GM10266 (cell line): ENCODE measurements around the gene MYO1B.

Source experiments
- DNase-seq: peaks from one replicate; pipeline ENCODE4 v3.0.0; 2012; ENCODE audit errors: extremely low spot score
- TF ChIP-seq, protein P1 (sequence below): IDR thresholded peaks from 2 replicates; pipeline ENCODE4 v1.5.1; 2012; ENCODE audit warnings: mild to moderate bottlenecking, low read depth; ENCODE audit not compliant: control insufficient read depth, insufficient read depth; ENCODE audit errors: missing control alignments

The MYO1B gene

DNA sequence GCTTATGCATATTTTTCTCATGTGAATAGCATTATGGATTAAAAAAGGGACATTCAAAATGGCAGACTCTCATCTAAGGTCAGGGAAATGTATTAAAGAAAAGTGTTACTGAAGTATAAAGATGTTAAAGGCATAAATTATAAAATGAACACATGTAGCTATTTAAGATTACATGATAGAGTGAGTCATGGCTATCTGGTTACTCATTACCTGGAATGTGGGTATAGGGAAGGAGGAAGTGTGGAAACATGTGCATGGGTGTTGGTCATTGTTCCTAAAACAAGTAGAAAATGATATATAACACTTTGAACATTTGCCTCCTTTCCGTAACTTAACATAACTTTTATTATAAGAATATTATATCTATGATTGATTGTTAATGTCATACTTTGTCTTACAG lies 66.4 kb downstream of the MYO1B start:
- TF ChIP-seq, protein P1, sequence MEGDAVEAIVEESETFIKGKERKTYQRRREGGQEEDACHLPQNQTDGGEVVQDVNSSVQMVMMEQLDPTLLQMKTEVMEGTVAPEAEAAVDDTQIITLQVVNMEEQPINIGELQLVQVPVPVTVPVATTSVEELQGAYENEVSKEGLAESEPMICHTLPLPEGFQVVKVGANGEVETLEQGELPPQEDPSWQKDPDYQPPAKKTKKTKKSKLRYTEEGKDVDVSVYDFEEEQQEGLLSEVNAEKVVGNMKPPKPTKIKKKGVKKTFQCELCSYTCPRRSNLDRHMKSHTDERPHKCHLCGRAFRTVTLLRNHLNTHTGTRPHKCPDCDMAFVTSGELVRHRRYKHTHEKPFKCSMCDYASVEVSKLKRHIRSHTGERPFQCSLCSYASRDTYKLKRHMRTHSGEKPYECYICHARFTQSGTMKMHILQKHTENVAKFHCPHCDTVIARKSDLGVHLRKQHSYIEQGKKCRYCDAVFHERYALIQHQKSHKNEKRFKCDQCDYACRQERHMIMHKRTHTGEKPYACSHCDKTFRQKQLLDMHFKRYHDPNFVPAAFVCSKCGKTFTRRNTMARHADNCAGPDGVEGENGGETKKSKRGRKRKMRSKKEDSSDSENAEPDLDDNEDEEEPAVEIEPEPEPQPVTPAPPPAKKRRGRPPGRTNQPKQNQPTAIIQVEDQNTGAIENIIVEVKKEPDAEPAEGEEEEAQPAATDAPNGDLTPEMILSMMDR: no peak
- no peak for DNase-seq

DNA sequence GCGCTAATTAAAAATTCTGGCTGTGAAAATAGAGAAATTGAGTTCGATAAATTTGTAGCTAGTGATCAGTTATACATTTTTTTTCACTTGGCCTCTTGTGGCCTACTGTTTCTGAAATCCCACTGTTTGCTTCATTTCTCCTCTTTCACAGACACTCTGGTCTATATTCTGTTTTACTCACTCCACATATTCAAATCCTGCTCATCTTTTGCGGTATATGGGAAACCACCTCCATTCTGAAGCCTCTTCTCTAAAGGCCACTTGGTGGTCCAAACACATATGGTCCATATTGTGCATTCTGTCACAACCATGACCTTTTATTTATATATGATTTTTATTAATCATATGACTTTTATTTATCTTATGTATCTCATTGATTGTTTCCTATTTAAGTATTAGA lies 67.0 kb downstream of the MYO1B start:
- DNase-seq: no peak
- TF ChIP-seq, protein P1: no peak

DNA sequence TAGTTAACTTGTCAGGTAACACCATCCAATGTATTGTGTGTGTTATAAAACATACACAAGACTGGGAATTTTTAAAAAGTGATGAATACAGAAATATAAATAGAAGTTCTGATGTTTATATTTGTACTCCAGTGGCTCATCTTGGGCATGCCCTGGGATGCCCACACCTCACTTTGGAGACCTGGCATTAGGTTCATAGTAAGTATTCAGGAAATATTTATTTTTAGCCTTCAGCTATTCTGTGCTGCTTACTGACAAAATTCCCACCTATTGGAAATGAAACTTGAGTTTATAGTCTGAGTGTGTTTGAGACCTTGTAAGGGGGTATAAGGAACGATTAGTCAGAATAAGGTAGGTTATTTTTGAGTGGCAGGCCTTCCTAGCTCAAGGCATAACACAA lies 67.5 kb downstream of the MYO1B start:
- TF ChIP-seq, protein P1: no peak
- DNase-seq: no peak

DNA sequence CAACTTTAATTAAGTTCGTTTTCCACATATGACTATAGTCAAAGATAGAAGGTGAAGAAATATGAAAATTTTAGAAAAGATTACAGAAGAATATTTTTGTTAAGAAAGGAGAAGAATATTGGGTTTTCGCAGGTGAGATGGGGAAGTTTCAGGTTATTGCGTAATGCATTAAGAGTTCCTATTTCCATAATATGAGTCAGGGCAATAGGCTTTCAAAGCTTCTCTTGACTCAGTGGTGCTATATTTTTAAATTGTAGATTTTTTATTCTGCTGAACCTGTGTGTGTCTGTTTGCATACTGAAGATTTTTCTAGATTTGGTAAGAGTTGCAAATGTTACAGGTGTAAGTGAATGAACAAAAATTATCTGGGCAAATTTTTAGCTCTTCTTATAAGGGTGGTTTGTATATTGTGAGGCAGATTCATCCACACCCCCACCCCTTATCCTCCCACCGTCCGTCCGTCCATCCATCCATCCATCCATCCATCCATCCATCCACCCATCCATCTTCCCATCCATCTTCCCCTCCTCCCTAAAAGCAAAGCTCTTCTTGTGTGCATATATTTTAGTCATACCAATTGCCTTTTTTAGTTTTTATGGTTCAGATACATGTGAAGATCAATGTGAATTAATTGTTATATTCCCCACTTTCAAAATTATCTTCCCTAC lies 69.6 kb downstream of the MYO1B start:
- TF ChIP-seq, protein P1: no peak
- no peak for DNase-seq

DNA sequence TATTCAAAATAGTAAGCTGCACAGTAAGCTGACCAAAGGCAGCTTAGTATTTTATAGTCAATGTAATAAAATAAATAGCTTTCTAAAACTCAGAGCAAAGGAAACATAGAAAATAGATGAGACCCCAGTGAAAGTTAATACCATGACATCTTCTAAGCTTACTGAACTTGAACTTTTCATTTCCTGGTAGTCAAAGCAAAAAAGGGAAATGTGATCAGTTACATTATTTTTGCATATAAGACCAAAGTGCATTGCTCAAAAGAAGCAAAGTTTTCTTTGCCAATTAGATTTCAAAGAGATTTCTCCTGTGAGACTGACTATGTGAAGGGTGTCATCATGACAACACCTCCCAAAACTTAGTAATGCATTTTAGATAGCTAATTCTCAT lies 70.2 kb downstream of the MYO1B start:
- DNase-seq: no peak
- TF ChIP-seq, protein P1: no peak

DNA sequence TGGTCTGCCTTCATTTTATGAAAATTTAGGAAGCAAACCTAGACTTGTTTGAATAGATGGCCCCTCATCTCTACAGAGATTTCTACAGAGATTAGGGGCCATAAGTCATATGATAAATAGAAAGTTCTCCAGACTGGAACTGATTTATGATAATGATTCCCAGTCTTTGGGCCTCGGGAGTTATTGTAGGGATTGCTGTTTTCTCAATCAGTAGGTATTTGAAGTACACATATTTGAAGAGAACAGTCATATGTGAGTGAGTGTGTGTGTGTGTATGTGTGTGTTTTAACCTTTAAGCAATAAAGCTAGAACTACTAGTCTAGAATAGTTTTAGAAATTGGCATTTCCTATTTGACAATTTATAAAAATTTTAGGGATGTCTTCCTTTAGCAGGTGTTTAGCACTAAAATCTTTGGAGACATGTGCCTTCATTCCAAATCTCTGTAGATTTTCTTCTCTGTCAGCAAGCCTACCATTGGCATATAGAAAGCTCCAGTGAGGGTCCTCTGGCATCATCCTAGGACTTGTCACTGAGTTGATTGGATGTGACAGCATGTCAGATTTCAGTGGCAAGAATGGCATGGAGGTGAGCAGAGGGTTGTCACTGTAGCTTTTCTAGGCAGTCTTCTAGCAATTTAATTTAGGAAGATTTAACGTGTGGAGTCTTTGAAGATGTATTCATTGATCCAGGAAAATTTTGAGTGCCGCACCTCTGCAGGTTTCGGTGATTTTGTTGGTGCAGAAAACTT lies 71.2 kb downstream of the MYO1B start:
- TF ChIP-seq, protein P1: no peak
- DNase-seq: no peak
